K562 treated with DMSO at 1 percent for 12 hours (cell line): ENCODE results near the gene SLC25A13. TPM values are rescaled to one million over a fixed set of nuclear protein-coding genes. Genes with fewer than 3 reads are reported as not detected.

ENCODE experiments used
- total RNA-seq: library from RNA; unstranded; fragments of 300-600 nt; gene quantifications from 2 replicates; pipeline ENCODE4 v1.2.3, GENCODE V29; 2022; ENCODE audit not compliant: insufficient read depth

SLC25A13 gene
- total RNA-seq: 22.4 and 49.9 TPM in 2 replicates

GRCh38 chr7:96321658-96322372, at the start of gene SLC25A13:
TSS of gene SLC25A13 (minus strand) at chr7:96322098. CDS start at chr7:96321956, 142 bp downstream.

